H1 (cell line): Measurements from ENCODE around the gene KRTAP5-4. TPM values are rescaled to one million over a fixed set of nuclear protein-coding genes. Genes with fewer than 3 reads are reported as not detected.

ENCODE experiments used
- CTCF ChIA-PET: fragments of 300-600 bp; sonication (Branson Sonifier 250); formaldehyde crosslinking; loops from one replicate; lab custom pipeline; 2021; ENCODE audit not compliant: partially characterized antibody; lab: Charles Lee
- POLR2A ChIA-PET: fragments of 300-600 bp; sonication (Branson Sonifier 250); formaldehyde crosslinking; loops from one replicate; lab custom pipeline; 2021; ENCODE audit warnings: inconsistent platforms; ENCODE audit not compliant: partially characterized antibody; lab: Charles Lee
- DNase-seq, 2 experiments: peaks; one replicate each; pipeline versions ENCODE4 v3.0.0 to v3.0.0-alpha.2; 2010 to 2022; ENCODE audit warnings: low spot score in 2 of 2, low read depth in 1 of 2, mixed read lengths in 1 of 2
- FAIRE-seq: peaks from 2 replicates; lab custom pipeline; 2011; peaks lifted over from hg19 to GRCh38; lab: Jason Lieb, UNC
- H2AFZ ChIP-seq: 2 replicates; pipeline ENCODE4 v1.8.1; 2012; ENCODE audit warnings: low read length, inconsistent platforms
- H2AK5ac ChIP-seq: 2 replicates; pipeline ENCODE4 v1.6.1; 2013; ENCODE audit warnings: low read depth, low read length
- H2BK120ac ChIP-seq: replicated peaks from 2 replicates; pipeline ENCODE3; 2013; ENCODE audit warnings: low read depth, low read length, inconsistent platforms
- H2BK12ac ChIP-seq: 2 replicates; pipeline ENCODE4 v1.6.1; 2013; ENCODE audit warnings: low read depth, low read length
- H2BK15ac ChIP-seq: 2 replicates; pipeline ENCODE4 v1.6.1; 2013; ENCODE audit warnings: low read length
- H2BK20ac ChIP-seq: 2 replicates; pipeline ENCODE4 v1.6.1; 2013; ENCODE audit warnings: low read length
- H2BK5ac ChIP-seq: 2 replicates; pipeline ENCODE4 v1.6.1; 2013; ENCODE audit warnings: low read depth, low read length
- H3K14ac ChIP-seq: 2 replicates; pipeline ENCODE4 v1.6.1; 2013; ENCODE audit warnings: inconsistent platforms; ENCODE audit not compliant: insufficient read length
- H3K18ac ChIP-seq: 2 replicates; pipeline ENCODE4 v1.6.1; 2013; ENCODE audit warnings: low read length; ENCODE audit errors: extremely low read depth
- H3K23ac ChIP-seq: 2 replicates; pipeline ENCODE4 v1.6.1; 2013; ENCODE audit warnings: inconsistent platforms; ENCODE audit not compliant: insufficient read length
- H3K23me2 ChIP-seq: 2 replicates; pipeline ENCODE4 v1.6.1; 2013; ENCODE audit warnings: low read depth, low read length
- H3K27ac ChIP-seq: 2 replicates; pipeline ENCODE4 v1.6.1; 2011; ENCODE audit warnings: low read depth, low read length, inconsistent platforms
- H3K27me3 ChIP-seq, 4 experiments: replicated peaks in 1 of 4; 1 replicate in 1 of 4; 2 replicates in 3 of 4; pipeline versions ENCODE4 v1.6.1 to v1.8.1; 2011 to 2013; ENCODE audit warnings: low read length in 3 of 4, mild to moderate bottlenecking in 3 of 4, inconsistent platforms in 2 of 4, mixed read lengths in 2 of 4, moderate library complexity in 1 of 4; ENCODE audit not compliant: control insufficient read depth in 3 of 4, insufficient read depth in 3 of 4; ENCODE audit errors: extremely low read depth in 1 of 4
- H3K36me3 ChIP-seq, 4 experiments: 2 replicates each; pipeline versions ENCODE4 v1.6.1 to v1.8.1; 2011 to 2013; ENCODE audit warnings: mild to moderate bottlenecking in 4 of 4, low read length in 3 of 4, moderate library complexity in 2 of 4, control low read depth in 1 of 4, inconsistent platforms in 1 of 4; ENCODE audit not compliant: insufficient read depth in 4 of 4, control insufficient read depth in 2 of 4
- H3K4ac ChIP-seq: replicated peaks from 2 replicates; pipeline ENCODE3; 2013; ENCODE audit warnings: low read length, low read depth, mixed read lengths, inconsistent platforms; ENCODE audit not compliant: insufficient read length
- H3K4me1 ChIP-seq, 4 experiments: replicated peaks in 1 of 4; 1 replicate in 1 of 4; 2 replicates in 3 of 4; pipeline versions ENCODE4 v1.6.1 to v1.8.1; 2011 to 2013; ENCODE audit warnings: low read length in 3 of 4, inconsistent platforms in 2 of 4, mixed read lengths in 1 of 4; ENCODE audit not compliant: insufficient read depth in 4 of 4, control insufficient read depth in 3 of 4
- H3K4me2 ChIP-seq, 2 experiments: 2 replicates each; pipeline versions ENCODE4 v1.6.1 to v1.8.1; 2011 to 2013; ENCODE audit warnings: low read depth in 2 of 2, low read length in 2 of 2, control low read depth in 1 of 2, inconsistent platforms in 1 of 2, mild to moderate bottlenecking in 1 of 2; ENCODE audit not compliant: insufficient read depth in 1 of 2
- H3K4me3 ChIP-seq, 4 experiments: fragments of 200-600, 300-600 bp in 1 of 4; sonication (generic), shearing (Covaris generic), sonication (Bioruptor Twin) in 1 of 4; 2 replicates each; pipeline versions ENCODE4 v1.5.1 to v1.8.1; 2011 to 2016; ENCODE audit warnings: low read length in 4 of 4, low read depth in 3 of 4, control low read depth in 2 of 4, inconsistent platforms in 2 of 4, mild to moderate bottlenecking in 2 of 4, mixed read lengths in 1 of 4, moderate library complexity in 1 of 4; ENCODE audit not compliant: insufficient read depth in 2 of 4; ENCODE audit errors: extremely low read depth in 1 of 4
- H3K56ac ChIP-seq: replicated peaks from 2 replicates; pipeline ENCODE3; 2013; ENCODE audit warnings: low read depth, mild to moderate bottlenecking, mixed read lengths, low read length, inconsistent platforms; ENCODE audit not compliant: insufficient read length
- H3K79me1 ChIP-seq: 2 replicates; pipeline ENCODE4 v1.6.1; 2013; ENCODE audit warnings: low read depth, low read length, control low read depth
- H3K79me2 ChIP-seq, 2 experiments: 2 replicates each; pipeline versions ENCODE4 v1.6.1 to v1.8.1; 2012 to 2013; ENCODE audit warnings: low read length in 2 of 2, mild to moderate bottlenecking in 2 of 2, inconsistent platforms in 1 of 2; ENCODE audit not compliant: insufficient read depth in 2 of 2, control insufficient read depth in 1 of 2
- H3K9ac ChIP-seq, 4 experiments: replicated peaks in 1 of 4; 1 replicate in 1 of 4; 2 replicates in 3 of 4; pipeline versions ENCODE4 v1.6.1 to v1.8.1; 2011 to 2013; ENCODE audit warnings: low read depth in 3 of 4, low read length in 3 of 4, control low read depth in 2 of 4, mild to moderate bottlenecking in 2 of 4, moderate library complexity in 2 of 4, inconsistent platforms in 1 of 4; ENCODE audit errors: extremely low read depth in 1 of 4
- H3K9me3 ChIP-seq, 2 experiments: 2 replicates each; pipeline versions ENCODE4 v1.6.1 to v1.8.1; 2012 to 2013; ENCODE audit warnings: mild to moderate bottlenecking in 2 of 2, moderate library complexity in 2 of 2, control low read depth in 1 of 2, inconsistent platforms in 1 of 2, low read depth in 1 of 2, low read length in 1 of 2, mixed read lengths in 1 of 2; ENCODE audit not compliant: insufficient read depth in 2 of 2
- H4K20me1 ChIP-seq, 2 experiments: replicated peaks in 1 of 2; 2 replicates each; pipeline versions ENCODE3 to v1.8.1; 2011 to 2013; ENCODE audit warnings: inconsistent platforms in 2 of 2, low read length in 2 of 2, mild to moderate bottlenecking in 1 of 2; ENCODE audit not compliant: insufficient read depth in 2 of 2, control insufficient read depth in 1 of 2
- H4K5ac ChIP-seq: 2 replicates; pipeline ENCODE4 v1.6.1; 2013; ENCODE audit warnings: low read length, low read depth, mixed read lengths, inconsistent platforms; ENCODE audit not compliant: insufficient read length
- H4K8ac ChIP-seq: 2 replicates; pipeline ENCODE4 v1.8.0; 2013; ENCODE audit warnings: mild to moderate bottlenecking, moderate library complexity, low read length, inconsistent platforms; ENCODE audit not compliant: insufficient read depth; ENCODE audit errors: extremely low read depth
- H4K91ac ChIP-seq: replicated peaks from 2 replicates; pipeline ENCODE3; 2013; ENCODE audit warnings: low read length, mixed read lengths, inconsistent platforms; ENCODE audit not compliant: insufficient read length
- ATF3 ChIP-seq: IDR thresholded peaks from 2 replicates; pipeline ENCODE4 v1.6.1; 2011; ENCODE audit warnings: low read depth, mild to moderate bottlenecking, low read length; ENCODE audit not compliant: insufficient read depth
- CBX5 ChIP-seq: fragments of 300-800, 300-1000 bp; sonication (generic); IDR thresholded peaks from 2 replicates; pipeline ENCODE4 v1.7.1; 2016; ENCODE audit warnings: antibody characterized with exemption, low read length, low read depth
- E2F6 ChIP-seq: IDR thresholded peaks from 2 replicates; pipeline ENCODE4 v1.6.1; 2012; ENCODE audit warnings: inconsistent platforms
- GABPA ChIP-seq: IDR thresholded peaks from 2 replicates; pipeline ENCODE4 v1.6.1; 2011; ENCODE audit warnings: mild to moderate bottlenecking, low read length, moderate library complexity, borderline replicate concordance; ENCODE audit not compliant: insufficient read depth
- MAFK ChIP-seq: IDR thresholded peaks from 2 replicates; pipeline ENCODE4 v1.6.1; 2012; ENCODE audit warnings: low read depth, mild to moderate bottlenecking, improper control_type of control experiment, low read length
- RBBP5 ChIP-seq: IDR thresholded peaks from 2 replicates; pipeline ENCODE4 v1.7.1; 2012; ENCODE audit warnings: low read depth, mild to moderate bottlenecking, inconsistent platforms, low read length, moderate library complexity, borderline replicate concordance
- SIN3A ChIP-seq, 2 experiments: IDR thresholded peaks in 1 of 2; conservative IDR thresholded peaks in 1 of 2; 2 replicates each; pipeline ENCODE4 v1.6.1; 2011 to 2012; ENCODE audit warnings: low read length in 2 of 2, improper control_type of control experiment in 1 of 2, low read depth in 1 of 2, mild to moderate bottlenecking in 1 of 2
- SIRT6 ChIP-seq: IDR thresholded peaks from one replicate; pipeline ENCODE4 v1.7.1; 2012; ENCODE audit warnings: low read length, inconsistent platforms
- SP2 ChIP-seq: IDR thresholded peaks from 2 replicates; pipeline ENCODE4 v1.6.1; 2012; ENCODE audit warnings: mild to moderate bottlenecking, low read length, inconsistent platforms
- SP4 ChIP-seq: IDR thresholded peaks from 2 replicates; pipeline ENCODE4 v1.6.1; 2012; ENCODE audit warnings: low read length, inconsistent platforms
- TAF7 ChIP-seq: optimal IDR thresholded peaks from 2 replicates; pipeline ENCODE3; 2011; ENCODE audit warnings: low read depth, mild to moderate bottlenecking, inconsistent platforms, low read length, moderate library complexity, borderline replicate concordance
- WGBS, 2 experiments: shearing (Covaris generic) in 1 of 2; methylation state at CpG; one replicate each; pipeline versions ENCODE4 v1.1.6 to v1.1.7; 2013 to 2015; ENCODE audit warnings: low lambda C conversion rate in 2 of 2, mixed read lengths in 2 of 2, inconsistent platforms in 1 of 2, low coverage in 1 of 2, missing lambda C conversion rate in 1 of 2; ENCODE audit not compliant: insufficient replicate concordance in 2 of 2, insufficient coverage in 1 of 2, insufficient read length in 1 of 2; ENCODE audit errors: extremely low coverage in 1 of 2, missing lambda C conversion rate in 1 of 2; 5-methylcytosine and 5-hydroxymethylcytosine counted together
- polyA plus RNA-seq, 7 experiments: library from polyadenylated mRNA; depleted of rRNA in 3 of 7; stranded (reverse) in 5 of 7; unstranded in 2 of 7; fragments of >200 nt in 5 of 7; fragments of 200-250 nt in 2 of 7; gene quantifications; 1 replicate in 5 of 7; 2 replicates in 1 of 7; 4 replicates in 1 of 7; pipeline versions ENCODE4 v1.2.1 to v1.2.3, GENCODE V29; 2011 to 2013; ENCODE audit warnings: missing spikeins in 2 of 7, mixed read lengths in 2 of 7
- total RNA-seq: library from RNA; stranded (reverse); fragmentation: NEBNext Ultra II Directional; extraction: Animal tissue kit (Norgen Biotek cat#: 25700); gene quantifications from 2 replicates; pipeline ENCODE4 v1.2.1, GENCODE V29; 2021

The KRTAP5-4 gene
- total and polyA plus RNA-seq, 2 of the 8 experiments (the other 6 are each of a cell fraction or from before 2014, with no cell fraction given): not detected

- Histone ChIP-seq H3K79me1 (no peaks in the 10 kb centered on the region), H3K4me1 (no peaks in the 10 kb centered on the region; a peak in 1 of 7 replicates), H4K20me1 (no peaks in the 10 kb centered on the region), H3K23me2 (no peaks in the 10 kb centered on the region), H2BK120ac (no peak overlapping the region), H4K5ac (no peak overlapping the region), H3K18ac (no peak overlapping the region), H3K27ac (no peak overlapping the region), H3K14ac (no peak overlapping the region), H3K23ac (no peak overlapping the region), H2AK5ac (no peak overlapping the region), H3K56ac (no peak overlapping the region), H3K79me2 (no peaks in the 10 kb centered on the region), H2BK15ac (no peak overlapping the region), H3K9me3 (no peaks in the 10 kb centered on the region), H2AFZ (no peak overlapping the region), H3K4ac (no peak overlapping the region), H3K4me3 (no peak overlapping the region), H3K36me3 (no peaks in the 10 kb centered on the region), H4K8ac (no peak overlapping the region), H2BK20ac (no peak overlapping the region), H2BK5ac (no peak overlapping the region), H3K9ac (no peak overlapping the region), H3K4me2 (no peak overlapping the region), H4K91ac (no peak overlapping the region), H3K27me3 (no peaks in the 10 kb centered on the region), H2BK12ac (no peak overlapping the region)
- ChIA-PET POLR2A (interaction anchor here (0.6 to 0.7 kb wide), 2 partner anchors 277 to 541 kb away, joined by 3 to 4 read pairs; no protein-coding TSS in a partner anchor), CTCF (interaction anchor here (0.7 to 4.4 kb wide), 5 partner anchors 10 to 455 kb away, joined by 3 to 22 read pairs (median 4); no protein-coding TSS in a partner anchor)
- 81% methylated on average over 10 of the region's 10 CpGs; no CpG with 5 or more reads in 1 of the 2 experiments for WGBS, 2 experiments
- DNase-seq (no peak), FAIRE-seq (no peak)
- TF ChIP-seq SP2 (no peak), ATF3 (no peak), SP4 (no peak), CBX5 (no peak), GABPA (no peak), E2F6 (no peak), TAF7 (no peak), SIN3A (conservative IDR thresholded peaks at IDR 0.05 in 1 of 2, IDR thresholded peaks at IDR 0.05 in 1 of 2; ENCODE audit: low read depth in 1 of 2, low read length in 2 of 2) (no peak), RBBP5 (no peak), MAFK (no peak), SIRT6 (no peak)
These were observed 2.5 kb downstream of the KRTAP5-4 start for GRCh38 chr11:1619449-1619848.
